Measurements from ENCODE around the gene SGF29. TPM values are rescaled to one million over a fixed set of nuclear protein-coding genes. Genes with fewer than 3 reads are reported as not detected.

Gene SGF29
- total and polyA plus RNA-seq, 2 donors (not counting 1 experiment from before 2014, with no cell fraction given) = 1.6 to 6.9 TPM

- peak in 1 of 2 donors; percentile 34 for DNase-seq (ENCODE audit: low read depth in 2 of 2)
- Histone ChIP-seq H3K36me3 (ENCODE audit: control insufficient read depth, insufficient read depth, low read length) (peaks cover 3% of the 10 kb centered on the region), H3K9me3 (ENCODE audit: control insufficient read depth, insufficient read depth, low read depth, low read length) (no peaks in the 10 kb centered on the region), H3K27ac (ENCODE audit: insufficient read depth, low read length) (no peak overlapping the region), H3K4me2 (ENCODE audit: extremely low read depth, insufficient read depth, low read length) (no peak overlapping the region), H3K9ac (ENCODE audit: insufficient read depth, low read length) (no peak overlapping the region), H3K4me3 (replicated peaks in 1 of 4; ENCODE audit: control extremely low read depth in 1 of 4, insufficient read depth in 1 of 4, low read depth in 3 of 4, low read length in 4 of 4) (no peak overlapping the region), H3K27me3 (ENCODE audit: control insufficient read depth, insufficient read depth, low read length) (no peaks in the 10 kb centered on the region), H2AFZ (ENCODE audit: low read length) (no peak overlapping the region), H3K79me2 (ENCODE audit: control insufficient read depth, insufficient read depth, low read length) (peaks cover 2% of the 10 kb centered on the region), H4K20me1 (ENCODE audit: control insufficient read depth, extremely low read depth, insufficient read depth, low read length) (no peaks in the 10 kb centered on the region), H3K4me1 (ENCODE audit: control insufficient read depth, extremely low read depth, insufficient read depth, low read length) (no peaks in the 10 kb centered on the region)
- TF ChIP-seq CTCF (conservative IDR thresholded peaks at IDR 0.05 in 1 of 2, IDR thresholded peaks at IDR 0.05 in 1 of 2; ENCODE audit: low read depth in 1 of 2, low read length in 2 of 2) = no peak
These were observed 21.7 kb upstream of the SGF29 start for GRCh38 chr16:28531777-28532744.

GRCh38 chr16:28532940-28533647, 20.6 kb upstream of the SGF29 start:
- no peak for DNase-seq (ENCODE audit: low read depth in 2 of 2)
- no peak overlapping the region for H2AFZ ChIP-seq (ENCODE audit: low read length)
- no peak overlapping the region for H3K4me2 ChIP-seq (ENCODE audit: extremely low read depth, insufficient read depth, low read length)
- peaks cover 6% of the 10 kb centered on the region for H3K4me1 ChIP-seq (ENCODE audit: control insufficient read depth, extremely low read depth, insufficient read depth, low read length)
- TF ChIP-seq CTCF (conservative IDR thresholded peaks at IDR 0.05 in 1 of 2, IDR thresholded peaks at IDR 0.05 in 1 of 2; ENCODE audit: low read depth in 1 of 2, low read length in 2 of 2) (no peak), EZH2 (IDR thresholded peaks at IDR 0.05; ENCODE audit: low read length, missing control alignments) (no peak)
- no peaks in the 10 kb centered on the region for H3K27me3 ChIP-seq (ENCODE audit: control insufficient read depth, insufficient read depth, low read length)
- H3K27ac ChIP-seq (ENCODE audit: insufficient read depth, low read length) = no peak overlapping the region
- peaks cover 5% of the 10 kb centered on the region for H3K36me3 ChIP-seq (ENCODE audit: control insufficient read depth, insufficient read depth, low read length)
- H3K9me3 ChIP-seq (ENCODE audit: control insufficient read depth, insufficient read depth, low read depth, low read length) = no peaks in the 10 kb centered on the region
- no peak overlapping the region for H3K9ac ChIP-seq (ENCODE audit: insufficient read depth, low read length)
- H3K4me3 ChIP-seq (replicated peaks in 1 of 4; ENCODE audit: control extremely low read depth in 1 of 4, insufficient read depth in 1 of 4, low read depth in 3 of 4, low read length in 4 of 4) = no peak overlapping the region
- H3K79me2 ChIP-seq (ENCODE audit: control insufficient read depth, insufficient read depth, low read length) = peaks cover 9% of the 10 kb centered on the region
- H4K20me1 ChIP-seq (ENCODE audit: control insufficient read depth, extremely low read depth, insufficient read depth, low read length) = no peaks in the 10 kb centered on the region
